Right ventricle myocardium inferior (tissue), 1 donor: ENCODE measurements around the gene C5orf22. TPM values are rescaled to one million over a fixed set of nuclear protein-coding genes. Genes with fewer than 3 reads are reported as not detected.
"Not testable (repeated sequence)": the region's sequence is repeated elsewhere in the genome, so short reads cannot be mapped to it uniquely, and the experiment has no call there.

ENCODE experiments used
- ATAC-seq: fragments of 200-7000 bp; cut with Tn5 transposase; one replicate; pipeline ENCODE4 v1.9.1; 2020; ENCODE audit warnings: mild to moderate bottlenecking, moderate library complexity
- DNase-seq: peaks from one replicate; pipeline ENCODE4 v3.0.0; 2021; ENCODE audit errors: missing footprints
- intact Hi-C: fragments of 100-400 bp; cut with DNase I; formaldehyde crosslinking; loops from one replicate; pipeline ENCODE4 v1.11.0; 2022
- total RNA-seq: library from RNA; stranded (reverse); fragmentation: NEBNext Ultra II Directional; extraction: Animal tissue kit (Norgen Biotek cat#: 25700); gene quantifications from one replicate; pipeline ENCODE4 v1.2.1, GENCODE V29; 2021
- donor health status: DM: no; HTN: yes; CAD: no; lungs with severe emphysema.

Gene C5orf22
- total RNA-seq, 1 donor from 2014 or later: 19.4 TPM

DNA sequence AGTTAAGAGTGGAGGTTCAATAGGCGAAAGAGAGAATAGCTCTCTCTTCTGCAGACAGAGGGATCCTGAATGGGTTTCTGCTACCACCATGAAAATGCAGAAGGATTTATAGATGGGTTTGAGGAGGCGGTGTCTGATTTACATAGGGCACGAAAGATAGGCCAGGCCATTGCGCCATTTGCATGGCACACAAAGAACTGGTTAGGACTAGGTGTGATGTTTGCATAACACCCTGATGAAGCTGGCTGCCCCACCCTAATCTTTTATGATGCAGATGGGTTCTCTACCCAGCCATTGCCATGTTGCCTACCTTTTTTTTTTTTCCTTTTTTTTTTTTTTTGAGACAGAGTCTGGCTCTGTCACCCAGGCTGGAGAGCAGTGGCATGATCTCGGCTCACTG is 55.4 kb downstream of the C5orf22 start:
- intact Hi-C loops: no loop called here
- DNase-seq (no peak), ATAC-seq (no peak)

DNA sequence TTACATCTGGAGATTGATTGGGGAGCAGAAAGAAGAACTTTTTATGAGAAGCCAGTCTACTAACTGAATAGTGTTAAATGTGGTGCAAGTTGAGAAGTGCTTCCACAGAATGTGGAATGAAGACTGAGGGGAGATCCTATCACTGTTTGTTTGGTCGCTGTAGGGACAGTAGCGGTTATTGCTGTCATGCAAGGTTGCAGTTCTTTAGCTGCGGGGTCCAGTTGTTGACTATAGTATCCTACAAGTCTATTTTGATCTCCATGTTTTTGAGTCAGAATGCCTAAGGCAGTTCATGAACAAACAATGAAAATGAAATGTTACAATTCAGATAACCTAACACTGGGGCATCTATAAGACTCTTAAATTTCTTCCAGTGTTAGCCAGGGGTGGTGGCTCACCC is 61.6 kb downstream of the C5orf22 start:
- ATAC-seq (no peak), DNase-seq (no peak)
- intact Hi-C loops: no loop called here

DNA sequence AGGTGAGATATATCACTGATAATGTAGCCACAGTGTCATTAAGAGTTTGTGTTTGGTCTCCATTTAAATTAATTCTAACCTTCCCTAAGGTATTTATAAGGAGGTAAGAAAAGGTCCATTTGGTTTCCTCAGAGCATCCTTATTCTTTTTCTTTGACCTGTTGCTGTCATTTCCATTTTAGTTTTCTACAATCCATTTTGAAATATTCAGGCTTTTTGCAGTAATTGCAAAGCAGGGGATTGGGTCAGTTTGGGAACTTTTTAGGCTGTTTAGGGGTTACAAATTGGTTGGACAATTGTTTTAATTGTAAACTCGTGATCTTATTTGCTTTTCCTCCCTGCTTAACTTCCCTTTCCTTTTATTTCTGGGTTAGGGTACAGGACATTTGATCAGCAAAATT is 64.3 kb downstream of the C5orf22 start:
- intact Hi-C loops: no loop called here
- ATAC-seq: no peak
- no peak for DNase-seq

DNA sequence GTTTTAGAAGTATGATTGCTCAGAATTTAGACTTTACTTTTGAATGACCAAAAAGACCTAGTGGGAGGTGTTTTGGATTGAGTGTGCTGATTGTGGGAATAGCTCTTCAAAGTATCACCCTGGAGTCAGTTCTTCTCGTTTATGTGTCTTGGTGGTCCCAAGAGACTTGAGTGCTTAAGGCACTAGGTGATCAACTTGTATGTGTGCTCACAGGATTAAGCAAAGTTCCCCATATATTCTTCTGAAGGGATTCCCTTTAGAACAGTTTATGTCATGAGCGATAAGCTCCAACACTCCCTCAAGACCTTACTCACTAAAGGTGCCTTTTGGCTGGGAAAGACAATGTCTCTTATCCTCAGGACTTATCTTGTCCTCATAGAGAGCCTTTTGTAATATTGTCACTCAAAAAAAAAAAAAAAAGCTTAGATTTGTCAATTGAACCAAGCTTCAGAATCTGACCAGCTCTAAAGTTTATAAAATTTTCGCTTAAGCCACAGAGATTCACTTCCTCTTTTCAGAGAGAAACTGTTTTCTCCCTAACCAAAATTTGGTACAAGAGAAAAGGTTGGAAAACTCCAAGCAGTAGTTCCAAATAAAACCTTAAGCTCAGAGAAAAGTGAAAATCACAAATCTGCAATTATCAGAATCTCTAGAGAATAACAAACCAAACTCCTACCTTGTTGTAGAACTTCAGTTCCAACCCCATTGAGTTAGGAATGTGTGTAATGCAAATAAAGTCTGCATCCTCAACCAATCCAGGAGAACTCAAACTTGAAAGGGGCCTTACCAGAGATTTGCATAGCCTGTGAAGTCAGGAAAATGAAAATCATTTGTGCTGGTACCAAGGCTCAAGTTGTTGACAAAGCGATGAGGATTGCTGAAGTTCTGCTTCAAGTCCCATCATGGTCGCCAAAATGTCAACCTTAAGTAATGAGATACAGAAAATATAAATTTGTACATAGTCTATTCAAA is 66.8 kb downstream of the C5orf22 start:
- no peak for DNase-seq
- no peak for ATAC-seq
- intact Hi-C loops: no loop called here

DNA sequence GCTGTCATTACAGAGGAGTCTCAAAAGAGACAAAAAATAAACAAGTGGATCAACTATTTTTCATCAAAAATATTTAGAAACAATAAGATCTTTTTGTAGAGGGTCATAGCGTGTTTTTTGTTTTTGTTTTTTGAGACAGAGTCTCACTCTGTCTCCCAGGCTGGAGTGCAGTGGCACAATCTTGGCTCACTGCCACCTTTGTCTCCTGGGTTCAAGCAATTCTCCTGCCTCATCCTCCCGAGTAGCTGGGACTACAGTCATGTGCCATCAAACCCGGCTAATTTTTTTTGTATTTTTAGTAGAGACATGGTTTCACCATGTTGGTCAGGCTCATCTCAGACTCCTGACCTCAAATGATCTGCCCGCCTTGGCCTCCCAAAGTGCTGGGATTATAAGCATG is 70.2 kb downstream of the C5orf22 start:
- DNase-seq, ATAC-seq, intact Hi-C loops: not testable (repeated sequence)

DNA sequence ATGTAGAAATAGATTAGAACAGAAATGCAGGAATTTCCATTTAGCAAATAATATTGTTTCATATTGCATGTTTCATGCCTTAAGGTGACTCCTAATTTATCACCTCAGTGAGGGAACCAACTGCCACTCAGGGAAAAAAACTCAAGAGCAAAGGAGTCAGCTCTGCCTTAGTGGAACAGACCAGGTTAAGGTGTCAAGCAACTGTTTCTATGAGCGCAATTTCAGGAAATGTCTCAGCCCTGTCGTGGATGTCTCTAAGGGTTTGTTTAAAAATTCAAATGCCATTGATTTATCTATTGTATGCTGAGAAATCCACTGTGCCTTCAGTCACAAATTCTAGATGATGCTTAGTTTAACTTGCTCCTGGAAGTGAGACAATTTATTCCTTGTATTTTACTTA is 72.1 kb downstream of the C5orf22 start:
- DNase-seq: no peak
- no peak for ATAC-seq
- intact Hi-C loops: no loop called here

DNA sequence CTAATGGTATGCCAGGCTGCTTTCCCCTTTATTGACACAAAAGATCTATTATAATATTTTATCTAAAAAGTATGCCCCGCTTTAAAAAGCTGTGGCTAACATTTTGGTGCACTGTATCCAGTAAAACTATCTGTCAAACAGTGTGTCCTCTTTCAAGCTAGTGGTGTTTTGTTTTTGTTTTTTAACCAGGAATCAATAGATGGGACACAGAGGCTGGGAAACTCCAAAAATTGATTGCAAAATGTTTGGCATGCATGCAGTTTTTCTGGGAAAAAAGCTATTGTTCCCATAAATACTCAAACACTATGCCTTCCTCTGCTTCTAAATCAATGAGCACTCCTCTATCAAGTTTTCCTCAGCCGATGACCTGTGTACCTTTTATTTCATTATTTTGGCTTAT is 72.5 kb downstream of the C5orf22 start:
- DNase-seq (no peak), ATAC-seq (no peak)
- intact Hi-C loops: no loop called here

Other genes with a start within 250 kb of the C5orf22 start
- 30.3 TPM for gene DROSHA, start 208 bp upstream of the C5orf22 start, total RNA-seq
- 59.4 TPM for gene PDZD2, start 106.8 kb downstream of the C5orf22 start, total RNA-seq